HFF-Myc (cell line): Measurements from ENCODE around the gene PGAM2.

ENCODE experiments used
- DNase-seq: peaks from one replicate; pipeline ENCODE4 v3.0.0-alpha.2; 2011; ENCODE audit warnings: low read depth; ENCODE audit errors: extremely low read depth
- H3K4me3 ChIP-seq: replicated peaks from 2 replicates; pipeline ENCODE4 v1.5.1; 2011; ENCODE audit warnings: low read depth, mild to moderate bottlenecking, control low read depth, low read length
- TF ChIP-seq, protein P1 (sequence below): IDR thresholded peaks from 2 replicates; pipeline ENCODE4 v1.5.1; 2012; ENCODE audit warnings: mild to moderate bottlenecking, low read depth, low read length, control low read depth; ENCODE audit errors: missing control alignments

PGAM2 gene

DNA sequence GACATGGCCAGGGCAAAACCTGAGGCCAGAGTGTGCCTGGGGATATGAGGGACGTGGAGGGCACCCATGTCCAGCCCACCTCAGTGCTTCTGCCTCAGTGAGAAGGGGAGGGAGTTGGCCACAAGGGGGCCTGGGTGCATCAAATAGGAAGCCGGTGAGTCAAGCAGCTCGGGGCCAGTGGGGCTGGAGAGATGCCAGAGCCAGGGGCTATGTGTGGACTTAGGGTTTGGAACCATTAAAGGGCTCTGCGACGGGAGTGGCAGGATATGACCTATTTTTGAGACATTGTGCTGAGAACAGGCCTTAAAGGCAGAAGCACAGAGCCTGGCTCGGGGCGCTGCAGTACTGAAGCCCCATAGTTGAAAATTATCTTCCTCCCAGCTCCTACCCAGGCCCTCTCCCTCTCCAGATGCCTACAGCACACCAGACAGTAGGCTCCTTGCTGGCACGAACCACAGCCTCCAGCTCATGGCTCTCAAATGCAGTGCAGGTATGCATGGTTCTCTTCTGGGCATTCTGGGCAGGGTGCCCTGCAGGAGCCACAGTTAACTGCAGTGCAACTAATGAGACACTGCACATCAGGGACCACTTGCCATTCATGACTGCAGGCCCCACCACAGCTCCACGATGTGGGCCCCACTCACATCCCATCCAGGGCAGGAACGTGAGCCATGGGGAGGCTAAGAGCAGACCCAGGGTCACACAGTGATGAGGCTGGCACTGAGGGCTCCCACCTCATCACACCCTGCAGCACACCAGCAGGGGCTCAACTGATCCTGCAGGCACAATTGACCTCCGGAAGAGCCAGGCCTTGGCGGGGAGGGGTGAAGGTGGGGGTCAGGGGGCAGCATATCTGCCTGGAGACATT lies 7.2 kb upstream of the PGAM2 start:
- DNase-seq: peak; percentile 83
- H3K4me3 ChIP-seq: no peak overlapping the region

DNA sequence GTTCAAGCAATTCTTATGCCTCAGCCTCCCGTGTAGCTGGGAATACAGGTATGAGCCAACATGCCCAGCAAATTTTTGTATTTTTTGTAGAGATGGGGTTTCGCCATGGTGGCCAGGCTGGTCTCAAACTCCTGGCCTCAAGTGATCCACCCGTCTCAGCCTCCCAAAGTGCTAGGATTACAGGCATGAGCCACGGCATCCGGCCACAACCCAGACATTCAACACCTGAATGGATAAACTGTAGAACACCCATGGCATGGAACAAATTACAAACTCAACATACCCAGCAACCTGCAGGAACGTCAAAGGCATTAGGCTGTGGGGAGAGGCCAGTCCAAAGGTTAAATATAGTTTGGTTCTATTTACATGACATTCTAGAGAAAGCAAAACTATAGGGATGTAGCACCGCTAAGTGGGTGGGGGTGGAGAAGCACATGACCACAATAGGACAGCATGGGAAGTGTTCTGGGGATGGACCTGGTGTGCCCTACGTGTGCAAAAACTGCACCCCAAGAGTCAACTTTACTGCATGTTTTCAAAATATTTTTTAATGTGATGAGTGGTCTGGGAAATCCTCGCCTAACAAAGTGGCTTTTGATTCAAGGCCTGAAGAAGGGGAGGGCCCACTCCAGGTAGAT lies 6.5 kb upstream of the PGAM2 start:
- no peak overlapping the region for H3K4me3 ChIP-seq
- DNase-seq: no peak
- TF ChIP-seq, protein P1, sequence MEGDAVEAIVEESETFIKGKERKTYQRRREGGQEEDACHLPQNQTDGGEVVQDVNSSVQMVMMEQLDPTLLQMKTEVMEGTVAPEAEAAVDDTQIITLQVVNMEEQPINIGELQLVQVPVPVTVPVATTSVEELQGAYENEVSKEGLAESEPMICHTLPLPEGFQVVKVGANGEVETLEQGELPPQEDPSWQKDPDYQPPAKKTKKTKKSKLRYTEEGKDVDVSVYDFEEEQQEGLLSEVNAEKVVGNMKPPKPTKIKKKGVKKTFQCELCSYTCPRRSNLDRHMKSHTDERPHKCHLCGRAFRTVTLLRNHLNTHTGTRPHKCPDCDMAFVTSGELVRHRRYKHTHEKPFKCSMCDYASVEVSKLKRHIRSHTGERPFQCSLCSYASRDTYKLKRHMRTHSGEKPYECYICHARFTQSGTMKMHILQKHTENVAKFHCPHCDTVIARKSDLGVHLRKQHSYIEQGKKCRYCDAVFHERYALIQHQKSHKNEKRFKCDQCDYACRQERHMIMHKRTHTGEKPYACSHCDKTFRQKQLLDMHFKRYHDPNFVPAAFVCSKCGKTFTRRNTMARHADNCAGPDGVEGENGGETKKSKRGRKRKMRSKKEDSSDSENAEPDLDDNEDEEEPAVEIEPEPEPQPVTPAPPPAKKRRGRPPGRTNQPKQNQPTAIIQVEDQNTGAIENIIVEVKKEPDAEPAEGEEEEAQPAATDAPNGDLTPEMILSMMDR: no peak

More for the DNA sequence above, 7.2 kb upstream of the PGAM2 start:
- TF ChIP-seq, protein P1: peak; percentile 93

GRCh38 chr7:44068054-44068453 lies 2.7 kb upstream of the PGAM2 start:
- no peak for DNase-seq
- TF ChIP-seq, protein P1: no peak
- H3K4me3 ChIP-seq: no peak overlapping the region

DNA sequence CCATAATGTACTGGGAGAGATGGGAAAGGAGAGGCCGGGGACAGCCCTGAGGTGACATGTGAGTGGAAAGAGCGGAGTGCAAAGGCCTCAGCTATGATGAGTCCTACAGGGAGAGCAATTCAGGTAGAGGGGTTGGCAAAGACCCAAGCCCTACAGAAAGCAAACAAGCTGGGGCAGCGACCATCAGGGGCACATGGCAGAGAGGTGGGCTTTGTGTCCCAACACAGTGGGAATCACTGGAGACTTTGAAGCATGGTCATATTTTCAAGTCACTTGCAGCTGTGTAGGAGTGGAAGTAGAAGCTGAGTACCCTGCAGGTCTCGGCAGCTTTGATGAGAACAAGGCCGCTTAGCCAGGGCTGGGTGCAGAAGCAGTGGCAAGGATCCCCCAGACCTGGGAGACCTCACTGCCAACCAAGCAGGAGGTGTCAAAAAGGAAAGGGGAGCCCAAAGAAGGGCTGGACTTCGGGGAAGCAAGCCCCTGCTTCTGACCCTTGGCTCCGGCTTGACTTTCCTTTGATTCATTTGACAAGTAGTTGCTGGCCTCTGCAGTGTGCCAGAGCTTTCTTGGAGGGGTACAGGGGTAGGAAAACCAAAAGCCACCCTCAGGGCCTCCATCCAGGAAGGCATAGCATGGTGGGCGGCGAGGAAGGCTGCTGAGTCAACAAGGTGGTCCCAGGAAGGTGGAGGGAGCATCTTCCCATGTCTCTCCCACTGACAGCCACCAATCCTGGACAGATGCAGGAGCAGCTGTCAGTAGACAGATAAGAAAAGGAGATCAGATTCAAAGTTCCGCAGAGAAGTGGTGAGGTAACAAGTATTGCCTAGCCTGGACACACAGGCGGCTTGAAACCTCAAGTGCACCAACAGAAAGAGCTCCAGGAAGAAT lies 1.9 kb upstream of the PGAM2 start:
- TF ChIP-seq, protein P1: no peak
- no peak for DNase-seq
- H3K4me3 ChIP-seq: no peak overlapping the region

DNA sequence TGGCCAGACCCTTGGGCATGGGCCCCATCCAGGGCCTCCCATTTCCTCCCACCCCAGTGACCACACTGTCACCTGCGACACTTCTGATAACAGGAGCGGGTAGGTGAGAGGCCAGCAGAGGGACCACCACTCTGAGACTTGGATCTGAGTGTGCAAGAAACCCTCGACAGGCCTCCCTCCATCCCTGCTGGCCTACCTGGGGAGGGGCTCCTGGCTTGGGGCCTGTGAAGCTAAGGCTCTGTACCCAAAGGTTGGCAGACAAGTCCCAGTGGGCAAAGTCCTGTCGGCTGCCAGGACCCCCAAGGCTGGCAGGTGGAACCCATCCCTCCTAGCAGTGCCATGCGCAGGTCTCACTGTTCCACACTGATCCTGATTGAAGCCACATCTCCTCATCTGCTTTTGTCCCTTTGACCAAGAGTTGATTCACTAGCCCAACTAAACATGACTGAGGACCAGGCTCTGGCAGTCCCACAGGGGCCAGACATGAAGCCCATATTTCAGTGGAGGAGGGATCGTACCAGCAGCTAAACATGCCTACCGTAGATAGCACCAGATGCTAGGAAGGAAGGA lies 1.2 kb upstream of the PGAM2 start:
- TF ChIP-seq, protein P1: no peak
- H3K4me3 ChIP-seq: no peak overlapping the region
- DNase-seq: no peak

DNA sequence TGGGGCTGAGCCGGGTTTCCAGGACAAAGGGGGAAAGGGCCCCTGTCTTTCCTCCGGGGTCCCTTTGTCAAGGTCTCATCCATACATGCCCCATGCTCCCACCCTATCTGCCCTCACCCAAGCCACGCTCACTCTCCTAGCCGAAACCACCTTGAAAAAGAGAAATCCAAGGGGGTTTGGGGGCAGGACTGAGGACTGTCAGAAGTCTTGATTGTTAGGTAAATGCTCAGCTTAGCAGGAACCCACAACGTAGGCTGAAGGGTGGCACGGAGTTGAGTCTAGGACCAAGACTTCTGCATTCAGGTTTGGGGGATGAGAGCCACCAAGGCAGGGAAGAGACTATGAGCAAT lies 719 bp upstream of the PGAM2 start:
- no peak for DNase-seq
- no peak overlapping the region for H3K4me3 ChIP-seq
- TF ChIP-seq, protein P1: no peak
